Mucosa of descending colon (tissue), 3 donors: ENCODE results near the gene CNTNAP3. TPM values are rescaled to one million over a fixed set of nuclear protein-coding genes. Genes with fewer than 3 reads are reported as not detected.
"Not testable (repeated sequence)": the region's sequence is repeated elsewhere in the genome, so short reads cannot be mapped to it uniquely, and the experiment has no call there.

Experiments used
- ATAC-seq: fragments of 200-7000 bp; cut with Tn5 transposase; one replicate; pipeline ENCODE4 v1.9.1; 2020; ENCODE audit warnings: mild to moderate bottlenecking, moderate library complexity
- DNase-seq, 3 donors: peaks; one replicate each; pipeline ENCODE4 v3.0.0-alpha.2; 2020
- H3K36me3 ChIP-seq: fragments of 200-600 bp; one replicate; pipeline ENCODE4 v1.8.0; 2021; ENCODE audit warnings: low read depth, mild to moderate bottlenecking
- H3K4me1 ChIP-seq: fragments of 200-600 bp; one replicate; pipeline ENCODE4 v1.8.0; 2021; ENCODE audit warnings: low read depth, mild to moderate bottlenecking
- H3K4me3 ChIP-seq: fragments of 200-600 bp; one replicate; pipeline ENCODE4 v1.8.0; 2021; ENCODE audit warnings: mild to moderate bottlenecking
- H3K9me3 ChIP-seq: fragments of 200-600 bp; one replicate; pipeline ENCODE4 v1.8.0; 2021; ENCODE audit warnings: mild to moderate bottlenecking
- intact Hi-C, 2 donors: fragments of 100-400 bp; cut with DNase I in 1 of 2; cut with micrococcal nuclease in 1 of 2; formaldehyde crosslinking; loops; one replicate each; pipeline versions ENCODE4 v1.11.0 to v1.11.1; 2022; cut with DNase I, micrococcal nuclease
- total RNA-seq, 3 donors: library from RNA; stranded (reverse); fragmentation: NEBNext Ultra II Directional in 2 of 3; extraction: Animal tissue kit (Norgen Biotek cat#: 25700) in 2 of 3; gene quantifications; one replicate each; pipeline versions ENCODE4 v1.2.1 to v1.2.4, GENCODE V29; 2021 to 2023
- donor health status: DM: no; HTN: no; CAD: no; lungs with moderate emphysema.
- donor health status: DM: no; HTN: no; CAD: no.
- donor health status: DM: no; HTN: yes; CAD: no.

Gene CNTNAP3
- total RNA-seq, 3 donors from 2014 or later: 1.0 to 16.5 (median 2.7) TPM

DNA sequence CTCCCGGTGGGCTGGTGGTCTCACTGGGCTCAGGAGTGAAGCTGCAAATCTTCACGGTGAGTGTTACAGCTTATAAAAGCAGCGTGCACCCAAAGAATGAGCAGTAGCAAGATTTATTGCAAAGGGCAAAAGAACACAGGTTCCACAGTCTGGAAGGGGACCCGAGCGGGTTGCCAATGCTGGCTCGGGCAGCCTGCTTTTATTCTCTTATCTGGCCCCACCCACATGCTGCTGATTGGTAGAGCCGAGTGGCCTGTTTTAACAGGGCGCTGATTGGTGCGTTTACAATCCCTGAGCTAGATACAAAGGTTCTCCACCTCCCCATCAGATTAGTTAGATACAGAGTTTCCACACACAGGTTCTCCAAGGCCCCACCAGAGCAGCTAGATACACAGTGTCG, 246.2 kb downstream of the CNTNAP3 start:
- DNase-seq, H3K36me3 ChIP-seq, ATAC-seq, intact Hi-C loops, H3K4me3 ChIP-seq, H3K4me1 ChIP-seq, H3K9me3 ChIP-seq: not testable (repeated sequence)

DNA sequence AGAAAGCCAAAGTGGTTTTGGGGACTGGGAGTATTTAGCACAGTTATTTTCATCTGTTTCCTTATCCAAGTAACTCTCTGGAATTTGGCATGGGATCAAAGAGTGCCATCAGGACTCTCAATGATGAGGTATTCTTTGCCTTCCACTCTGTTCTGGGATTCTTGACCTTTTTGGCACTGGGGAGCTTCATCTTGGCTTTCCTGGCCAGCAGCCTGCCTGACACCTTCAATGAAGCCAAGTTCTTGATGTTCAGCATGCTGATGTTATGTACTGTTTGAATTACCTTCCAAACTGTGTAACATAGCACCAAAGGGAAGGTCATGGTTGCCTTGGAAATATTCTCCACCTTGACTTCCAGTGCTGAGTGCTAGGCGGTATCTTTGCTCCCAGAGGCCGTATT, 248.8 kb downstream of the CNTNAP3 start:
- H3K4me3 ChIP-seq, H3K9me3 ChIP-seq, intact Hi-C loops, DNase-seq, H3K4me1 ChIP-seq, H3K36me3 ChIP-seq: not testable (repeated sequence)
- peak; percentile 16 for ATAC-seq

DNA sequence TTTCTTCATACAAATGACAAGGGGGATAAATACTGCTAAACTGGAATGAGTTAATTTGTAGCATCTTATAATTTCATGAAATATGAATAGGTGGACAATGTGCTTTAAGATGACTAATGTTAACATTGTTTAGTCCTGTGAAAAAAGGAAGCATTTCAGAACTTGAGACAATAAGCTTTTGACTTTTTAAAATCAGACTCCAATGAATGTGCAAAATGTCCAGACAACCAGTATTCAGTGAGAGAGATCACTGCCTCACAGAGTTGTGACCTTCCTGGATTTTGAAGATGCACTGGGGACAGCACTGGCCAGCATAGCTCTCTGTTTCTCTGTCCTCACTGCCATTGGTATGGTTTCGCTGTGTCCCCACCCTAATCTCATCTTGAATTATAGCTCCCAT, 249.7 kb downstream of the CNTNAP3 start:
- intact Hi-C loops, H3K36me3 ChIP-seq, H3K9me3 ChIP-seq, H3K4me3 ChIP-seq, DNase-seq, H3K4me1 ChIP-seq: not testable (repeated sequence)
- ATAC-seq: peak; percentile 14

DNA sequence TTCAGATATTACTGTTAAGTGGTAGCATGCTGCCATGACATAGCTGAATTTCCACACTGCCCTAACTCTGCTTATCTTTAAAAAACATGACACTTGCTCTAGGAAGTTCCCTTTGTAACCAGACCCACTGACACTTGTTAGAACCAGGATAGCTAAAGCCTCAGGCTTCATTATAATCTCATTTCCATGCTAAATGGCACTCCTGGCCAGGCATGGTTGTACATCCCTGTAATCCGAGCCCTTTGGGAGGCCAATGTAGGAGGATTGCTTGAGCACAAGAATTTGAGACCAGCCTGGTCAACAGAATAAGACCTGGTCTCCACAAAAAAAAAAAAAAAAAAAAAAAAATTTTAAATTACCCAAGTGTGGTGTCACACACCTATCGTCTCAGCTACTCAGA, 254.1 kb downstream of the CNTNAP3 start:
- H3K4me3 ChIP-seq, intact Hi-C loops, DNase-seq, H3K36me3 ChIP-seq, H3K9me3 ChIP-seq, H3K4me1 ChIP-seq, ATAC-seq: not testable (repeated sequence)

GRCh38 chr9:39030204-39031019, 257.6 kb downstream of the CNTNAP3 start:
- intact Hi-C loops, DNase-seq, H3K36me3 ChIP-seq, H3K4me3 ChIP-seq, H3K9me3 ChIP-seq, H3K4me1 ChIP-seq: not testable (repeated sequence)
- peak; percentile 97 for ATAC-seq

GRCh38 chr9:39028855-39029254, 259.1 kb downstream of the CNTNAP3 start:
- intact Hi-C loops, H3K4me3 ChIP-seq, DNase-seq, H3K36me3 ChIP-seq, H3K4me1 ChIP-seq, ATAC-seq, H3K9me3 ChIP-seq: not testable (repeated sequence)

GRCh38 chr9:39028168-39028567, 259.8 kb downstream of the CNTNAP3 start:
- ATAC-seq, DNase-seq, intact Hi-C loops, H3K36me3 ChIP-seq, H3K4me3 ChIP-seq, H3K4me1 ChIP-seq, H3K9me3 ChIP-seq: not testable (repeated sequence)

DNA sequence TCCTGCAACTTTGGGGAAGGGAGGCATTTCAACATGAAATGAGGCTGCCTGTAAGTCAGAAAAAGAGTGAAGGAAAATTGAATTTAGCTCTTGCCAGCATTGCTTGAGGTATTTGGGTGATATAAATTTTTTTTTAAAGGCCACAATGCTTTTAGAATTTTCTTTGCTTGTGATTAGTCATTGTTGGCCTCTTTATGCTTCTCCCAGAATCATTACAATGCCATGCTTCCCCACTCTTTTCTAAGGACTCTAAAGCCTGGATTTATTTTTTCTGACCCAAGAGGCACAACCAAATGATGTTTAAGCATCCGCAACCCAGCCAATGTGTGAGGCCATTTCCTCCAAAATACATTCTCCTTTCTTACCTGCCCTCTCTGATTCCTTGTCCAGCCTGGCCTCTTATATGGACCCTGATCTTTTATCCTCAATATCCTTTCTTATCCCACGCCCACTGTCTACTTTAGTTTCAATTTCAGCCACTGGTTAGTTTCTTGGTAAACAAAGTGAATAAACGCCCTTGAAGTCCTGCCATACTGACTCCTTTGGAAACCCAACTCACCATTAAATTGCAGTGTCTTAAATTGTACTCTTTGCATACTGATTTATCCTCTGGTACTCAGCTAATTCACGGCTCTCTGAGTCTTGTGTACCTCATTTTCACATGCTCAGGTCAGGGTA, 261.9 kb downstream of the CNTNAP3 start:
- H3K4me1 ChIP-seq, H3K9me3 ChIP-seq, H3K36me3 ChIP-seq, intact Hi-C loops, H3K4me3 ChIP-seq, DNase-seq: not testable (repeated sequence)
- ATAC-seq: peak; percentile 62

Other genes with a start within 250 kb of the CNTNAP3 start
- not detected for gene SPATA31A1, start 67.5 kb upstream of the CNTNAP3 start, total RNA-seq